Mesendoderm (in vitro differentiated cells): ENCODE measurements around the gene CD44.
"Not testable (repeated sequence)": the region's sequence is repeated elsewhere in the genome, so short reads cannot be mapped to it uniquely, and the experiment has no call there.

Experiments used
- DNase-seq: peaks from one replicate; pipeline ENCODE4 v3.0.0; 2013
- H2AK5ac ChIP-seq: 2 replicates; pipeline ENCODE4 v1.6.1; 2013; ENCODE audit warnings: low read length, inconsistent platforms
- H2BK120ac ChIP-seq: 2 replicates; pipeline ENCODE4 v1.6.1; 2013; ENCODE audit warnings: low read depth, mild to moderate bottlenecking, low read length, moderate library complexity, mixed read lengths
- H2BK15ac ChIP-seq: replicated peaks from 2 replicates; pipeline ENCODE4 v1.6.1; 2013; ENCODE audit warnings: low read depth, mild to moderate bottlenecking, moderate library complexity
- H2BK5ac ChIP-seq: 2 replicates; pipeline ENCODE4 v1.6.1; 2013; ENCODE audit warnings: low read length, inconsistent platforms
- H3K18ac ChIP-seq: 2 replicates; pipeline ENCODE4 v1.6.1; 2013; ENCODE audit warnings: mild to moderate bottlenecking, low read length, mixed read lengths
- H3K23ac ChIP-seq: one replicate; pipeline ENCODE4 v1.6.1; 2013; ENCODE audit warnings: low read length
- H3K27ac ChIP-seq: 2 replicates; pipeline ENCODE4 v1.5.1; 2013; ENCODE audit warnings: low read depth, mild to moderate bottlenecking, inconsistent platforms, low read length, moderate library complexity
- H3K27me3 ChIP-seq: 2 replicates; pipeline ENCODE4 v1.6.1; 2013; ENCODE audit warnings: low read length, control low read depth, mild to moderate bottlenecking, inconsistent platforms; ENCODE audit not compliant: insufficient read depth, poor library complexity
- H3K36me3 ChIP-seq: 2 replicates; pipeline ENCODE4 v1.6.1; 2013; ENCODE audit warnings: low read length, inconsistent platforms; ENCODE audit not compliant: control insufficient read depth, insufficient read depth
- H3K4ac ChIP-seq: one replicate; pipeline ENCODE4 v1.6.1; 2013; ENCODE audit warnings: low read depth, mild to moderate bottlenecking, low read length, moderate library complexity
- H3K4me1 ChIP-seq: 2 replicates; pipeline ENCODE4 v1.6.1; 2013; ENCODE audit warnings: low read depth, low read length, inconsistent platforms; ENCODE audit not compliant: control insufficient read depth
- H3K4me2 ChIP-seq: 2 replicates; pipeline ENCODE4 v1.6.1; 2013; ENCODE audit warnings: low read length
- H3K4me3 ChIP-seq: 2 replicates; pipeline ENCODE4 v1.5.1; 2013; ENCODE audit warnings: mild to moderate bottlenecking, low read length
- H3K56ac ChIP-seq: one replicate; pipeline ENCODE4 v1.6.1; 2013; ENCODE audit warnings: low read length
- H3K79me1 ChIP-seq: 2 replicates; pipeline ENCODE4 v1.6.1; 2013; ENCODE audit warnings: low read length, inconsistent platforms
- H3K79me2 ChIP-seq: 2 replicates; pipeline ENCODE4 v1.6.1; 2013; ENCODE audit warnings: mild to moderate bottlenecking, low read length; ENCODE audit not compliant: control insufficient read depth, insufficient read depth
- H3K9ac ChIP-seq: 2 replicates; pipeline ENCODE4 v1.6.1; 2013; ENCODE audit warnings: low read length, inconsistent platforms
- H4K5ac ChIP-seq: one replicate; pipeline ENCODE4 v1.6.1; 2013; ENCODE audit warnings: low read length
- H4K8ac ChIP-seq: one replicate; pipeline ENCODE4 v1.6.1; 2013; ENCODE audit warnings: low read depth, mild to moderate bottlenecking, control low read depth, low read length, moderate library complexity
- WGBS: extraction: QIAGEN DNeasy Blood & Tissue Kit; methylation state at CpG from one replicate; pipeline ENCODE4 v1.1.7; 2013; ENCODE audit warnings: low lambda C conversion rate, missing lambda C conversion rate; ENCODE audit not compliant: insufficient coverage; ENCODE audit errors: extremely low coverage; 5-methylcytosine and 5-hydroxymethylcytosine counted together

The CD44 gene

GRCh38 chr11:35108336-35108735, 30.6 kb upstream of the CD44 start:
- H2BK15ac ChIP-seq, H3K36me3 ChIP-seq, H3K18ac ChIP-seq, H3K4me2 ChIP-seq, H3K27me3 ChIP-seq, H3K4ac ChIP-seq, H3K9ac ChIP-seq, H3K79me2 ChIP-seq, H2BK120ac ChIP-seq, H3K4me3 ChIP-seq, H3K56ac ChIP-seq, H3K4me1 ChIP-seq, H2AK5ac ChIP-seq, DNase-seq, H2BK5ac ChIP-seq, H3K27ac ChIP-seq, H3K23ac ChIP-seq, H4K8ac ChIP-seq, H3K79me1 ChIP-seq, H4K5ac ChIP-seq: not testable (repeated sequence)
- no CpG with 5 or more reads among the region's 1 CpG for WGBS

- Histone ChIP-seq H2AK5ac (no peak overlapping the region), H3K27me3 (no peaks in the 10 kb centered on the region), H4K8ac (no peak overlapping the region), H3K36me3 (no peaks in the 10 kb centered on the region), H3K4me3 (no peak overlapping the region), H2BK5ac (no peak overlapping the region), H3K4me2 (no peak overlapping the region), H3K56ac (no peak overlapping the region), H4K5ac (no peak overlapping the region), H2BK15ac (no peak overlapping the region), H3K9ac (no peak overlapping the region), H3K4ac (no peak overlapping the region), H2BK120ac (no peak overlapping the region), H3K79me2 (no peaks in the 10 kb centered on the region), H3K4me1 (no peaks in the 10 kb centered on the region), H3K18ac (no peak overlapping the region), H3K27ac (no peak overlapping the region), H3K79me1 (no peaks in the 10 kb centered on the region), H3K23ac (no peak overlapping the region)
- no peak for DNase-seq
Measured at GRCh38 chr11:35109041-35109440, 29.9 kb upstream of the CD44 start.

- Histone ChIP-seq H3K27me3 (no peaks in the 10 kb centered on the region), H3K79me1 (no peaks in the 10 kb centered on the region), H4K5ac (no peak overlapping the region), H3K4me3 (no peak overlapping the region), H3K56ac (no peak overlapping the region), H3K4ac (no peak overlapping the region), H4K8ac (no peak overlapping the region), H3K4me1 (no peaks in the 10 kb centered on the region), H2BK120ac (no peak overlapping the region), H3K18ac (no peak overlapping the region), H3K23ac (no peak overlapping the region), H3K27ac (no peak overlapping the region), H3K9ac (no peak overlapping the region), H2BK15ac (no peak overlapping the region), H2BK5ac (no peak overlapping the region), H3K36me3 (no peaks in the 10 kb centered on the region), H2AK5ac (no peak overlapping the region), H3K79me2 (no peaks in the 10 kb centered on the region), H3K4me2 (no peak overlapping the region)
- no peak for DNase-seq
Measured at GRCh38 chr11:35109827-35110226, 29.1 kb upstream of the CD44 start.

- Histone ChIP-seq H3K23ac (no peak overlapping the region), H3K27me3 (no peaks in the 10 kb centered on the region), H2BK5ac (no peak overlapping the region), H3K4me2 (no peak overlapping the region), H4K5ac (no peak overlapping the region), H3K79me1 (no peaks in the 10 kb centered on the region), H3K36me3 (no peaks in the 10 kb centered on the region), H3K79me2 (no peaks in the 10 kb centered on the region), H3K9ac (no peak overlapping the region), H2AK5ac (no peak overlapping the region), H2BK120ac (no peak overlapping the region), H3K27ac (no peak overlapping the region), H2BK15ac (no peak overlapping the region), H4K8ac (no peak overlapping the region), H3K4me3 (no peak overlapping the region), H3K4me1 (no peaks in the 10 kb centered on the region), H3K4ac (no peak overlapping the region), H3K18ac (no peak overlapping the region), H3K56ac (no peak overlapping the region)
- DNase-seq: no peak
- WGBS: no CpG with 5 or more reads among the region's 4 CpGs
Measured at GRCh38 chr11:35111161-35112055, 27.6 kb upstream of the CD44 start.

- no peak overlapping the region for H2BK15ac ChIP-seq
- H3K4me3 ChIP-seq: no peak overlapping the region
- no peak overlapping the region for H3K9ac ChIP-seq
- no peak overlapping the region for H3K56ac ChIP-seq
- no peak overlapping the region for H2BK120ac ChIP-seq
- no peaks in the 10 kb centered on the region for H3K4me1 ChIP-seq
- no peak overlapping the region for H3K18ac ChIP-seq
- no peaks in the 10 kb centered on the region for H3K36me3 ChIP-seq
- no peaks in the 10 kb centered on the region for H3K79me2 ChIP-seq
- H2AK5ac ChIP-seq: no peak overlapping the region
- no CpG with 5 or more reads among the region's 13 CpGs for WGBS
- no peak overlapping the region for H4K5ac ChIP-seq
- H4K8ac ChIP-seq: no peak overlapping the region
- DNase-seq: no peak
- H3K23ac ChIP-seq: no peak overlapping the region
- H2BK5ac ChIP-seq: no peak overlapping the region
- H3K27ac ChIP-seq: no peak overlapping the region
- no peak overlapping the region for H3K4me2 ChIP-seq
- H3K4ac ChIP-seq: no peak overlapping the region
- no peaks in the 10 kb centered on the region for H3K79me1 ChIP-seq
- H3K27me3 ChIP-seq: no peaks in the 10 kb centered on the region
Measured at GRCh38 chr11:35112056-35112845, 26.7 kb upstream of the CD44 start.
